Suprapubic skin (tissue), 4 donors: ENCODE measurements around the gene CNOT1. TPM values are rescaled to one million over a fixed set of nuclear protein-coding genes. Genes with fewer than 3 reads are reported as not detected.

Source experiments
- DNase-seq, 2 donors: peaks; one replicate each; pipeline ENCODE4 v3.0.0-alpha.2; 2019; ENCODE audit warnings: low spot score in 2 of 2
- H3K27ac ChIP-seq: fragments of 200-600 bp; sonication (generic); one replicate; pipeline ENCODE4 v1.5.1; 2019
- H3K27me3 ChIP-seq: fragments of 200-600 bp; sonication (generic); one replicate; pipeline ENCODE4 v1.5.1; 2019
- H3K36me3 ChIP-seq: fragments of 200-600 bp; sonication (generic); one replicate; pipeline ENCODE4 v1.5.1; 2019
- H3K4me1 ChIP-seq: fragments of 200-600 bp; sonication (generic); one replicate; pipeline ENCODE4 v1.5.1; 2019
- H3K4me3 ChIP-seq: fragments of 200-600 bp; sonication (generic); one replicate; pipeline ENCODE4 v1.5.1; 2019; ENCODE audit warnings: mild to moderate bottlenecking
- H3K9me3 ChIP-seq: fragments of 200-600 bp; sonication (generic); one replicate; pipeline ENCODE4 v1.5.1; 2019
- EP300 ChIP-seq: sonication (generic); formaldehyde crosslinking; IDR thresholded peaks from one replicate; pipeline ENCODE4 v1.6.1; 2017; ENCODE audit warnings: antibody characterized with exemption
- POLR2A ChIP-seq, 2 donors: fragments of 450-650 bp; IDR thresholded peaks; one replicate each; pipeline ENCODE4 v1.6.1; 2017; ENCODE audit warnings: antibody characterized with exemption in 2 of 2, mild to moderate bottlenecking in 2 of 2, moderate library complexity in 2 of 2
- POLR2AphosphoS5 ChIP-seq, 3 donors: sonication (generic); formaldehyde crosslinking; IDR thresholded peaks; one replicate each; pipeline ENCODE4 v1.6.1; 2017; ENCODE audit warnings: antibody characterized with exemption in 3 of 3
- WGBS: methylation state at CpG from one replicate; pipeline ENCODE4 v1.1.5; 2018; 5-methylcytosine and 5-hydroxymethylcytosine counted together
- total RNA-seq, 4 donors: library from RNA; depleted of rRNA; stranded (reverse); fragments of >200 nt; gene quantifications; one replicate each; pipeline ENCODE4 v1.1.0, GENCODE V29; 2016
- TF ChIP-seq, protein P1 (sequence below), 2 donors: fragments of 200-600 bp in 1 of 2; fragments of 450-650 bp in 1 of 2; sonication (generic) in 1 of 2; IDR thresholded peaks; one replicate each; pipeline ENCODE4 v1.5.1; 2016 to 2019; ENCODE audit warnings: antibody characterized with exemption in 2 of 2, mild to moderate bottlenecking in 1 of 2, moderate library complexity in 1 of 2

CNOT1 gene
- total RNA-seq, 4 donors from 2014 or later: 94.8 to 238 (median 143) TPM

DNA sequence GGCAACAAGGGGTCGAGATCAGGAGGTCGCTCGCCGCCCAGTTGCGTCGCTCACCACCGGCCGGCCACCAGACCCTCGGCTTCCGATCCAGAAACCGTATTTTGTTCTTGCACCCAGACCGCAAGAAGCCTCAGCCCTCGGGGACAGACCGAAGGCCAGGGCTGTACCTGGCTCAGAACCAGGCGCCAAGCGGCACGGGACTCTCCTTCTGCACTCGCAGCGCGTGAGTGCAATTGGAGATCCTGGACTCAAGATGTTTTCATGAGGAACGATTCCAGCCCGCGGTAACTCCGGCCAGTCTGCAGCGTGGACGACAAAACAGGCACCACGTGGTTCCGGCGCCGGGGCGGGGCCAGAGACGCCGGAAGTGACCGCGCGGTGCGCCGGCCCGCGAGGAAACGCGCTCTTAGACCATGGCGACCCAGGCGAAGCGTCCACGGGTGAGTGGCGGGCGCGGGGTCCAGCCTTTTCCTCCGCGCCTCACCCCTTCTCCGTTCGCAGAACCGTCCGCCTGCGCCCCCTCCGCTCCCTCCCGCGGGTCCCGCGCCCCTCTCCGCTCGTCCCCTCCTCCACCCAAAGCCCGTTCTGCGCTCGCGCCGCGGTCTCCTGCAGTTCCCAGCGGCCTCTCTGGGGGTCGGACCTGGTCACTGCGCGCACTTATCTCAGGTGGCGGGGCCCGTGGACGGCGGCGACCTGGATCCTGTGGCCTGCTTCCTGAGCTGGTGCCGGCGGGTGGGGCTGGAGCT, 114.3 kb downstream of the CNOT1 start, which contains the start of gene SETD6:
SETD6 (plus strand) TSS at position 393 of the 746 bp plus-strand sequence; CDS start at position 414, 21 bp downstream.
- no peaks in the 10 kb centered on the region for H3K27me3 ChIP-seq
- peak; percentile 91 to 95 for DNase-seq
- H3K9me3 ChIP-seq: no peaks in the 10 kb centered on the region
- 1% methylated on average over 39 of the region's 80 CpGs for WGBS
- peak within 1 kb of the TSS; percentile 86 for H3K27ac ChIP-seq
- peaks cover 23% of the 10 kb centered on the region for H3K4me1 ChIP-seq
- peaks cover 27% of the 10 kb centered on the region for H3K36me3 ChIP-seq
- TF ChIP-seq, protein P1, sequence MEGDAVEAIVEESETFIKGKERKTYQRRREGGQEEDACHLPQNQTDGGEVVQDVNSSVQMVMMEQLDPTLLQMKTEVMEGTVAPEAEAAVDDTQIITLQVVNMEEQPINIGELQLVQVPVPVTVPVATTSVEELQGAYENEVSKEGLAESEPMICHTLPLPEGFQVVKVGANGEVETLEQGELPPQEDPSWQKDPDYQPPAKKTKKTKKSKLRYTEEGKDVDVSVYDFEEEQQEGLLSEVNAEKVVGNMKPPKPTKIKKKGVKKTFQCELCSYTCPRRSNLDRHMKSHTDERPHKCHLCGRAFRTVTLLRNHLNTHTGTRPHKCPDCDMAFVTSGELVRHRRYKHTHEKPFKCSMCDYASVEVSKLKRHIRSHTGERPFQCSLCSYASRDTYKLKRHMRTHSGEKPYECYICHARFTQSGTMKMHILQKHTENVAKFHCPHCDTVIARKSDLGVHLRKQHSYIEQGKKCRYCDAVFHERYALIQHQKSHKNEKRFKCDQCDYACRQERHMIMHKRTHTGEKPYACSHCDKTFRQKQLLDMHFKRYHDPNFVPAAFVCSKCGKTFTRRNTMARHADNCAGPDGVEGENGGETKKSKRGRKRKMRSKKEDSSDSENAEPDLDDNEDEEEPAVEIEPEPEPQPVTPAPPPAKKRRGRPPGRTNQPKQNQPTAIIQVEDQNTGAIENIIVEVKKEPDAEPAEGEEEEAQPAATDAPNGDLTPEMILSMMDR (IDR thresholded peaks at IDR 0.05): peak in 1 of 2 donors; percentile 9
- TF ChIP-seq POLR2AphosphoS5 (IDR thresholded peaks at IDR 0.05) (peak in 2 of 3 donors; percentile 27 to 41), POLR2A (IDR thresholded peaks at IDR 0.05) (no peak), EP300 (no peak)
- peak within 1 kb of the TSS; percentile 97 for H3K4me3 ChIP-seq

DNA sequence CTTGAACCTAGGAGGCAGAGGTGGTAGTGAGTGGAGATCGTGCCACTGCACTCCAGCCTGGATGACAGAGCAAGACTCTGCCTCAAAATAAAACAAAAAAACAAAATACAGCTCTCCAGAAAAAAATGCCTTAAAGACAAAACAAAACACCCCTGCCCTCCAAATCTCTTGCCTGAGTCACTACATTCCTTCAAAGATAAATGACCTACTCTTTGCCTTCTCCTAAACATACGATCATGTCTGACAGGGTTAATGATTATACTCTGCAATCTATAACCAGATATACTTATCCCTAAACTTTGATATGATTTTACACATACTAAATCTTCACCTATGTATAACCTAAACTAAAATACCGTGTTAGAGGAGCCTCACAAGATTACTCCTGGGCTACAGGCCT, 115.8 kb downstream of the CNOT1 start:
- no peak for DNase-seq
- no peaks in the 10 kb centered on the region for H3K9me3 ChIP-seq
- H3K27ac ChIP-seq: no peak overlapping the region
- TF ChIP-seq POLR2A (IDR thresholded peaks at IDR 0.05): no peak
- no peak for TF ChIP-seq EP300
- TF ChIP-seq, protein P1 (IDR thresholded peaks at IDR 0.05): no peak
- no peak for TF ChIP-seq POLR2AphosphoS5 (IDR thresholded peaks at IDR 0.05)
- peaks cover 23% of the 10 kb centered on the region for H3K4me1 ChIP-seq
- WGBS: 75% methylated on average over 3 of the region's 3 CpGs
- no peak overlapping the region for H3K4me3 ChIP-seq
- H3K36me3 ChIP-seq: peaks cover 13% of the 10 kb centered on the region
- H3K27me3 ChIP-seq: no peaks in the 10 kb centered on the region

DNA sequence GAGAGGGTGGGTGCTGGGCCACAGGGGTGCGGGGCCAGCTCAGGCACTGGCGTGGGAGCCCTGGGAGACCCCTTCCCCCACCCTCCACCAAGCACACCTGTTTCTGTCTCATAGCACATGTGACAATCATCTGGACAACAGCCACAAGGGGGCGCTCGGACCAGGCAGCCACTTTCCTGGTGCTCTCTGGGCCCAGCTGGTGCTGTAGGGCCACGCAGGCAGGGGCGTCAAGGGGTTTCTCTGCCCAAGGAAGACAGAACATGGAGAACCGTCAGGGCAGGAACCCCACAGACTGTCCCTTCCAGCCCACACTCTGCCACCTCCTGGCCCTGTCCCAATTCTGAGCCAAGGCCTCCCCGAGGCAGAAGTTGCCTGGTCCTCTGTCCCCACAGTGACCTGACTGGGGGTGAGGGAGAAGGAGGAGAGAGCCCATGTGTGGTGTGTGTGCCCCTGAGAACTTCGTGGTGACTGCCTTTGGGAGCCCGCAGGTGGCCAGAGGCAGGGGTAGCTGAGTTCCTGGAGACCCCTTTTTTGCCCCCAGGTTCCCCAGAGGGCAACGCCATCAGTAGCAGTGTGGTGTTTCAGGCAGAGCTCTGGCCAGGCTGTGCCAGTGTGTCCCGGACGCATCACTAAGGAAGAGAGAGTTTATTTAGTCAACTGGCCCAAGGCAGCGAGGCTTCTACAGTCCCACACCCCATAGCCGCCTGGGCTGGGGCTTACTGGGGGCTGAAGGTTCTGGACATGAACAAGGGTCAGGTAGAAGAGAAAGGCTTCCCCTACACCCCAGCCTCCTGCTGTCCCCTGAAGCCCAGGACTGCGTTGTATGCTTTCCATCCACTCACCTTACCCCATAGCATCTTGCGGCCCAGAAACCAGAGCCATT, 117.5 kb downstream of the CNOT1 start:
- Histone ChIP-seq H3K4me1 (peaks cover 23% of the 10 kb centered on the region), H3K9me3 (no peaks in the 10 kb centered on the region), H3K4me3 (no peak overlapping the region), H3K27me3 (no peaks in the 10 kb centered on the region), H3K36me3 (no peaks in the 10 kb centered on the region), H3K27ac (no peak overlapping the region)
- TF ChIP-seq EP300: no peak
- TF ChIP-seq, protein P1 (IDR thresholded peaks at IDR 0.05): peak; percentile 46 to 78
- TF ChIP-seq POLR2AphosphoS5 (IDR thresholded peaks at IDR 0.05): no peak
- TF ChIP-seq POLR2A (IDR thresholded peaks at IDR 0.05): no peak
- DNase-seq: peak; percentile 87 to 89
- WGBS: 40% methylated on average over 10 of the region's 17 CpGs

DNA sequence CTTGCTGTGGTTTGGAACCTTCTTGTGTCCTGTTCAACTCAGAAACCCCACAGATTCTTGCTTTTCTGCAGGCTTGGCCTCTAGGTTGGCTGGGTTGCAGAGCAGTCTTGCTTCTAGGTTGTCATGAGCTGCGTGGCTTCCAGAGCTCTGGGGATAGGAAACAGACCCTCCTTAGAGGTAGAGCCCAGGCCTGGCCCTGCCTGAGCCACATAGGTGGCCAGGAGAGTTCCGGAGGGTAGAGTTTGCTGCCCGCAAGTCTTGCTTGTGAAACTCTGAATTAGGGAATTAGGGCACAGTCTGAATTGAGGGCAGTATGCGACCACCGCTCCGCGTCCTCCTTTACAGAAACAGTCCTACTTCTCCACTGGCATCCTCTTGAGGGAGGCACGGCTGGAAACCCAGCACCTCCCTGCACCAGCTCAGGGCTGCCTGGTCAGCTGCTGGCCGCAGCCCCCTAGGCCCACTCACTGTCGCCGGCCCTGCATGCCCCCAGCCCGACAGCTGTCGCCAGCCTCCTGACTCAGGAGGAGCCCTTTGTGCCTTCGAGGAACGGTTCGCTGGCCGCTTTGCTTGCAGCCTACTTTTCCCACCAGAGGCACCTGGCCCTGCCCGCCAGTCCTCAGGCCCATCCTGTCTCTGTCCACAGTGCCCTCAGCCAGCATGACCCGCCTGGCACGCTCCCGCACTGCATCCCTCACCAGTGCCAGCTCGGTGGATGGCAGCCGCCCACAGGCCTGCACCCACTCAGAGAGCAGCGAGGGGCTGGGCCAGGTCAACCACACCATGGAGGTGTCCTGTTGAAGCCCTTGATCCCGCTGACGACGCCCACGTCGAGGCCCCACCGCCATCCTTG, 118.6 kb downstream of the CNOT1 start:
- Histone ChIP-seq H3K27ac (no peak overlapping the region), H3K27me3 (no peaks in the 10 kb centered on the region), H3K9me3 (no peaks in the 10 kb centered on the region), H3K4me3 (no peak overlapping the region), H3K4me1 (peaks cover 11% of the 10 kb centered on the region), H3K36me3 (no peaks in the 10 kb centered on the region)
- no peak for TF ChIP-seq POLR2A (IDR thresholded peaks at IDR 0.05)
- no peak for TF ChIP-seq POLR2AphosphoS5 (IDR thresholded peaks at IDR 0.05)
- no peak for TF ChIP-seq EP300
- TF ChIP-seq, protein P1 (IDR thresholded peaks at IDR 0.05): no peak
- DNase-seq: peak; percentile 63 to 77
- WGBS: 91% methylated on average over 23 of the region's 30 CpGs
